ENCODE results near the gene USP47. TPM values are rescaled to one million over a fixed set of nuclear protein-coding genes. Genes with fewer than 3 reads are reported as not detected.

The USP47 gene
- total RNA-seq, 1 donor = 169 TPM

DNA sequence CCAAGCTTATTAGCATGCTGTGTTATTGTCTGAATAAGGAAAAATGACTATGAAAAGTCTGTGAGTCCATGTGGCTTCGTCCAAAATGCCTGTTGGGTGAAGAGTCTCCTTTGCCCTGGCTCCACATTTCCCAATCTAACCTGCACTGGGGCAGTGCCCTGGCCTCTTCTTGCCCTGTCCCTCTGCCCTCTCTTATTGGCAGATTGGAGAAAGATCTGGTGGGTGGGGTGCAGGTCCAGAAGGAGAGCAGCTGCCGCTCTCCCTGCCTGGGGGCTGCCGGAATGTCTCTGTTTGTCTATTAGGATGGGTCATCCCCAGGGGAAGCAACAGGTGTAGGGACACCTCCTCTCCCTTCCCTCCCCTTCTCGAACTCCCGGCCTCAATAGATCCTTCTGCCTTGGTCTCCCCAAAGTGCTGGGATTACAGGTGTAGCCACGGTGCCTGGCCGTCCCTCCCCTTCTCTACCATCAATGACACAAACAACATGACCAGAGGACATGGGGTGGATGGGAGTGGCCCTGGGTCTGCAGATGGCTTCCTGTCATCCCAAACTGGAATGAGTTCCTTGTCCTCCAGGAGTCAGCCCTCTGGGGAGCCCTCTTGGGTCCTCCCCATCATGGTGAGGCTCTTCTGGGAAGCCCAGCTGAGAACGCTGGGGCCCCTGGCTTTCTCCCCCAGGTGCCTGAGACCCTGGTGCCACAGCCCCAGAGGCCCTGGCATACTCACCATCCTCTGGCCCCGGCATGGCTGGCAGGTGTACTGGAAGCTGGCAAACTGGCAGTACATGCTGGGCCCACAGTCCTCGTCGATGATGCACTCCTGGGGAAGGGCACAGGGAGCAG, 126.1 kb downstream of the USP47 start:
- no peaks in the 10 kb centered on the region for H3K9me3 ChIP-seq (ENCODE audit: low read depth, low read length)
- H3K27me3 ChIP-seq (ENCODE audit: insufficient read depth, low read length) = no peaks in the 10 kb centered on the region
- no peaks in the 10 kb centered on the region for H3K4me1 ChIP-seq (ENCODE audit: insufficient read depth, low read length)
- no peak overlapping the region for H3K4me3 ChIP-seq (ENCODE audit: low read length)

DNA sequence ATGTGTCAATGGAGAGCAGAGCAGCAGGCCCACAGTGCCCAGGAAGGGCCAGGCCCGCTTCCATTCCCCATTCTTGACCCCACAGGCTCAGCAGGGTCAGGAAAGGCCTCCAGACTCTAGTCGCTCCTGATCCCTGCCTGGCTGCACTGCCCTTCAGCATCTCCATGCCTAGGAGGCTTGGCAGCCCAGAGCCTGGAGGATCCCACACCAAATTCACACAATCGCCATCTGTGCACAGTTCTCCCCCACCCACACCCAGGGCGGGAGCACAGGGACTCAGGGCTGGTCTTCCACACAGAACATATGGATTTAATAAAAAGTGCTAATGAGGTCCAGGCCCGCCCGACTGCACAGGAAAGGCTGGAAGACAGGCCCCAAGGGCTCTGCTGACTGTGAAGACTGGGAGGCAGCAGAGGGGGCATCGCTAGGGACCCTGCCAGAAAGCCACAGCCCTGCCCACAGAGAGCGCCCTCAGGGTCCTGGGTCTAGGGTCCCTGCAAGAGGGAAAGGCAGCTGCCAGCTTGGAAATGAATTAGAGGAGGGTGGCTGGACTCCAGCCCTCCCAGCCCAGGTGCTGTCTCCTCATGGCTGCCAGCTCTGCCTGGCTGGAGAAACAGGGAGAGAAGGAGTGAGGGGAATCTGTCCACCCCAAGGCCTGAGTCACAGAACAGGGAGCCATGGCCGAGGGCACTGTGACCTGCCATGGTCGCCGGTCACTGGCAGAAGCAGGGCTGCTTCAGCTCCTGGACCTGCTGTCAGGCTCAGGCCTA, 126.9 kb downstream of the USP47 start:
- Histone ChIP-seq H3K4me1 (ENCODE audit: insufficient read depth, low read length) (no peaks in the 10 kb centered on the region), H3K4me3 (ENCODE audit: low read length) (no peak overlapping the region), H3K27me3 (ENCODE audit: insufficient read depth, low read length) (no peaks in the 10 kb centered on the region), H3K9me3 (ENCODE audit: low read depth, low read length) (no peaks in the 10 kb centered on the region)

DNA sequence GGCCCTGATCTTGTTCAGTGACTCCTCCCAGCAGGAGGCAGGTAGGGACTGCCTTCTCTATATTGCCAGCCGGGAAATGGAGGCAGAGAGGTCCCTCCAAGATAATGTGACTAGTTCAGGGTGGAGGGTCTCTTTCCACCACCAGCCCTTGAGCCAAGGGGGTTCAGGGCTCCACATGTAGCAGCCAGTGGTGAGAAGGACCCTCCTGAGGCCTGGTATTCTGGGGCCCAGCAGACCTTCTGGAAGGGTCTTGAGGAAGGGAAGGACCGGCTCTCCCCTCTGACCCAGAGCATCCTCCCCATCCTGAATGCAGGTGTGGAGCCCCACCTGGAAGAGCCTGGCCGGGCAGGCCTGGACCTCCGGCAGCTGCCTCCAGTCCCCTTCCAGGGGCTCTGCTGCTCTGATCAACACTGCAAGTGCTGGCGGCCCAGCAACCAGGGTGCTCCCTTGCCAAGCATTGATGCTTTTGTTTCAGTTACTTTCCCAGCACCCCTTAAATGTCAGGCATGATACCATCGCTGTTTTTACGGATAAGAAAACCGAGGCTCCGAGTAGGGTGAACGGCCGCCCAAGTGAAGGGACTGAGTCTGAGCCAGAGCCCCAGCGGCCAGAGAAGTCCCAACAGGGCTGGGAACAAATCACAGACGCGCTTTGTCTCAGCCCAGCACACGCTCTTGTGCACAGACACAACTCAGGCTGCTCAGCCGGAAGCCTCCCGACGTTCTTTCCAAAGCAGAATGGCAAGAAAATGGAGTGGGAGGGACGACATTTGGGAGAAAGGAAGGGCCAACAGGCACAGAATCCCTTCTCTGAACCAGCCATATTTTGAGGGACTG, 127.8 kb downstream of the USP47 start:
- H3K4me1 ChIP-seq (ENCODE audit: insufficient read depth, low read length) = no peaks in the 10 kb centered on the region
- no peaks in the 10 kb centered on the region for H3K9me3 ChIP-seq (ENCODE audit: low read depth, low read length)
- H3K4me3 ChIP-seq (ENCODE audit: low read length) = no peak overlapping the region
- no peaks in the 10 kb centered on the region for H3K27me3 ChIP-seq (ENCODE audit: insufficient read depth, low read length)

DNA sequence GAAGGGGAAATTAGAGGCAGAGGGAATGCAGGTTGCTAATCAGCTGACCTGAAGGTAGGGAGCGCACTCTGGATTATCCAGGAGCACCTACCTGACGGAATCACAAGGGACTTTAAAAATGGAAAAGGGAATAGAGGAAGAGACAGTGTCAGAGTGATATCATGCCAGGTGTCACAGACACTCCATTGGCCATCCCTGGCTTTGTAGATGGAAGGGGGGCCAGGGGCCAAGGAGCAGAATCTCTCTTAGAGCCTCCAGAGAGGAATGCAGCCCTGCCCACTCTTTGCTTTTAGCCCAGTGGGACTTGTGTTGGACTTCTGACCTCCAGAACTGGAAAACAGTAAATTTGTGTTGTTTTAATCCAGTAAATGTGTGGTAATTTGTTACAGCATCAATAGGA, 128.8 kb downstream of the USP47 start:
- no peaks in the 10 kb centered on the region for H3K4me1 ChIP-seq (ENCODE audit: insufficient read depth, low read length)
- H3K9me3 ChIP-seq (ENCODE audit: low read depth, low read length) = no peaks in the 10 kb centered on the region
- no peak overlapping the region for H3K4me3 ChIP-seq (ENCODE audit: low read length)
- no peaks in the 10 kb centered on the region for H3K27me3 ChIP-seq (ENCODE audit: insufficient read depth, low read length)

DNA sequence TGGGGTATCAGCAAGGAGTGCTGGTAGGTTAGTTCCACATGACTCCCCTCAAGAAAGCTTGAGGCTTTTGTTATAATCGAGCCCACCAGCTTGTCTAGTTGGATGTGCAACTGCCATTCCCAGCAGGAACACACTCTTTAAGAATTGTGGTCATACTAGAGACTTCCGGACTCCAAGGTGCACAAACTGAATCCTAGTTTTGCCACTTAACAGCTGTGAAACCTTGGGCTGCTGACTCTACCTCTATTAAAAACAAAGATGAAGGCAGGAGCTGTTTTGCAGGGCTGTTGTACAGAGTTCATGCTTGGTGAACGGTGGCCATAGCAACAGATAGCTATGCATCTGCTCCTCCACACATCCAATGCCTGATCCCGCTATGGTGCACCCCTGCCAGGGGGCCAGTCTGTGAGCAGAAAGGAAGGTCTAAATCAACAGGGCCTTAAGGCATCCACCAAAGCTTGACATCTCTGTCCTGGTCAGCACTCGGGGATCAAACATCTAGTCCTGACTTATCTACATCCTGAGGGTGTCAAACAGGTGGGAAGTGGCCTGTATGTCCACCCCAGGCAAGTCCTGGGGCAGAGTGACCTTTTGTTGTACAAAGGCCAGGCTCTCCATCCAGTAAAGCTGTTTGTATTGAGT, 130.3 kb downstream of the USP47 start:
- no peaks in the 10 kb centered on the region for H3K27me3 ChIP-seq (ENCODE audit: insufficient read depth, low read length)
- no peaks in the 10 kb centered on the region for H3K4me1 ChIP-seq (ENCODE audit: insufficient read depth, low read length)
- no peak overlapping the region for H3K4me3 ChIP-seq (ENCODE audit: low read length)
- no peaks in the 10 kb centered on the region for H3K9me3 ChIP-seq (ENCODE audit: low read depth, low read length)

DNA sequence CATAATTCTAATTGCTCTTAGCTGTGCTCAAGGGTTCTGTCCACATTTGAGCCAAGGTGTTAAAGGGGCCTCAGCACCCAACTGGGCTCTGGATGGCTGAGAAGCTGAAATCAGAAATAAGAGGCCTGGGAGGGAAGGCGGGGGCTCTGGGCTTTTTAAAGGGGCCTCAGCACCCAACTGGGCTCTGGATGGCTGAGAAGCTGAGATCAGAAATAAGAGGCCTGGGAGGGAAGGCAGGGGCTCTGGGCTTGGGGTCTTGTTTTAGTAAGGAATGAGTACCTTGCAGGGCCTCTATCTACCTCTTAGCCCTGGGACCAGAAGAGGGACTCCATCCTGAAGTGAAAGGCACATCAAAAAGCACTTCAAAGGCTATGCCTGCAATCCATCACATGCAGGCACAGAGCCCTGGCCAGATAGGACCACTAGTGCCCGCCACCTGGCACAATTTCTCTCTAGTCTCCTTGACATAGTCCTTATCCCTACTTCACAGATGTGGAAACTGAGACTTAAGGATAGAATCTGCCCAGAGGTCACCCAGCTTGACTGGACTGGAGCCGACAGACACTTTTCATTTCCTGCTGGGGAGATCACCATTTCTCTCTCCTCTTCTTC, 131.1 kb downstream of the USP47 start:
- Histone ChIP-seq H3K4me1 (ENCODE audit: insufficient read depth, low read length) (no peaks in the 10 kb centered on the region), H3K9me3 (ENCODE audit: low read depth, low read length) (no peaks in the 10 kb centered on the region), H3K27me3 (ENCODE audit: insufficient read depth, low read length) (no peaks in the 10 kb centered on the region), H3K4me3 (ENCODE audit: low read length) (no peak overlapping the region)

DNA sequence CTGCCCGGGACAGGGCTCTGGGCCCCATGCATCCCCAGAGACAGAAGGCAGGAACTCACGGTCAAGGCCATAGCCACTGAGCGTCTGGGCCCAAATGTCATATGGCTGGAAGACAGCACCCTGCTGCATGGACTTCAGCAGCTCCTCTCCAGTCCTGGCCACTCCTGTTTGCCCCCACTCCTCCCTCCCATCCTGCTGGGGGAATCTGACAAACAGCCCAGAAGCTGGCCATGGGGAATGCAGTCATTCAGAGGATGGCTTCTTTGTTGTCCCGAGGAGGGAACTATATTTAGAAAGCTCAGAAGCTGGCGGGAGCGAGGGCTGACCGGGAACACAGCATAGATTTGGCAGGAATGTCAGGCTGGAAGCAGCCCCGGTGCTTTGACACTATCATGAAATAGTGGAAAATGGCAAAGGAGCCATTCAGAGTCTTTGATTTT, 131.6 kb downstream of the USP47 start:
- no peak overlapping the region for H3K4me3 ChIP-seq (ENCODE audit: low read length)
- H3K4me1 ChIP-seq (ENCODE audit: insufficient read depth, low read length) = no peaks in the 10 kb centered on the region
- H3K9me3 ChIP-seq (ENCODE audit: low read depth, low read length) = no peaks in the 10 kb centered on the region
- H3K27me3 ChIP-seq (ENCODE audit: insufficient read depth, low read length) = no peaks in the 10 kb centered on the region

DNA sequence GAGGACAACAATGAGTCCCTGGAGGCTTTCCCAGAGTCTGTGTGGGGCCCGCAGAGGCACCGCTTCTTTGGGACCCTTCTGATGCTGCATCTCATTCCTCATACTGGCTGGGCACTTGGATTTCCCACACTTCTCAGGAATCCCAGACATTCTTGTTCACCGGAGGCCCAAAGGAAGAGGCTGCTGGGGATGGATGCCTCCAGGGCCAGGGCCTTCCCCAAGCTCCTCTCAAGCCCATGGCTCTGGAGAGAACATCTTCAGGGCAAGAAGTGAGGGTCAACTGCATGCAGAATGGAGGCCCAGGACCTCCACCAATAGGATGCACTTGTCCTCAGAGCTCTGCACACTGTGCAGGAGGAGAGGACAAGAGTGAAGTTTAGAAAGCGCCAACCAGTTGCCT, 132.1 kb downstream of the USP47 start:
- H3K4me3 ChIP-seq (ENCODE audit: low read length) = no peak overlapping the region
- no peaks in the 10 kb centered on the region for H3K27me3 ChIP-seq (ENCODE audit: insufficient read depth, low read length)
- H3K4me1 ChIP-seq (ENCODE audit: insufficient read depth, low read length) = no peaks in the 10 kb centered on the region
- no peaks in the 10 kb centered on the region for H3K9me3 ChIP-seq (ENCODE audit: low read depth, low read length)

DNA sequence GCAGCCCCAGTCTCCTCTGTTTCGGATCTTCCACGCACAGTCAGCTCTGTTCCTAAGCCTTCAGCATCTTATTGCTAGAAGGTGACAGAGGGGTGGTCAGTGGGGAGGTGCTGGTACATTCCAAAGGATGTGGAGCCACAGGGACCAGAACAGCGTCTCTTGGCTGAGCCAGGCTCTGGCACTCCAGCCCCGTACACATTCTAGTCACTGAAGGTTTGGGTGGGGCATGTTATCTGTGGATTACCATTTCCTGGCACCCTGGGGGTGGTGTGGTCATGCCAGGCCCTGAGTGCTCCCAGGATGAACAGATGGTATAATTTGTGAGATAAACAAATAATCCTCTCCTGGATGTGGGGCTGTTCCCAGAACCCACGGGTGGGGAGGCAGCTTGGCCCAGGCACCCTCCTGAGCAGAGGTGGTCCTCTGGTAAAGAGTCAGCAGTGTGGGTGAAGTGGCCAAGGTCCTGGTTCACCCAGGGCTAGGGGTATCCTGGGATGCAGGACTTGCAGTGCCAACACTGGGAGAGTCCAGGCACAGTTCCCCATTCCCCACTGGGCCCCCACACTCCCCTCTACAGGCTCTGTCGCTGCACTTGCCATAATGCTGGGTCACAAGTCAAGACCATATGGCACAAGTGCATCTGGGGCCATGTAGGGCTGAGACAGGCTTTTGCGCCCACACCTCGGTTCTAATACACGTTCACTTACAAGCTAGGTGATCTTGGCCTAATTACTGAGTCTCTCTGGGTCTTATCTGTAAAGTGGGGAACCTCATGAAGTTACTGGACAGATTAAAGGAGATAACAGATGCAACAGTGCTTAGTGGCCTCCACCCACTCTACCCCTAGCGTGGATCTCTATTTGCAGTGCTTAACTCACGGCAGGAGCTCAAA, 133.7 kb downstream of the USP47 start:
- Histone ChIP-seq H3K4me1 (ENCODE audit: insufficient read depth, low read length) (no peaks in the 10 kb centered on the region), H3K27me3 (ENCODE audit: insufficient read depth, low read length) (no peaks in the 10 kb centered on the region), H3K9me3 (ENCODE audit: low read depth, low read length) (no peaks in the 10 kb centered on the region), H3K4me3 (ENCODE audit: low read length) (no peak overlapping the region)

DNA sequence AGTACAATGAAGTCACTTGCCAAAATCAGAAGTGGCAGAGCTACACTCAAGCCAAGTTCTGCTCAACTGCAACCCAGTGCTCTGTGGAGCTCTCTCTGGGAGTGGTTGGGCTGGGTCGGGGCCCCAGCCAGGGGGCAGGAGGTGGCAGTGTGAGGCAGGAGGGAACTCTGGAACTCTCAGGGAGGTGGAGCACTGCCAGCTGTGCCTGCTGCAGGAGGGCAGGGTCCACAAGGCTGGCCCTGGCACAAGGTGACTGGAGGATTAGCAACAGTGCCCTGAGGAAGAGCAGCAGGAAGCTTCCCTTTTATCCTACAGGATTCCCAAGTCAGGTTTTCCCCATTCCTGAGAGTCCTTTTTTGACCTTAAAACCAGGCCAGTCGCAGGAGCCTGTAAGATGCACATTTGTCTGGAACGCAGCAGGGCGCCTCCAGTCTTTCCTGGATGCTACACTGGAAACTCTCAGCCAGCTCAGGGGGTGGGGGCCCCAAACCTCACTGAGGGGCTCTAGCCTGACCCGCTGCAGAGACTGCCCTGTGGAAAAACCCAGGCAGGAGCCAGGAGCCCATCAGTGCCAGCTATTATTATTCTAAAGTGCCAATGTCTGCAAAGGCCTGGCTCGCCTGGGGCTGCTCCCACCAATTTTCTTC, 134.8 kb downstream of the USP47 start:
- no peaks in the 10 kb centered on the region for H3K27me3 ChIP-seq (ENCODE audit: insufficient read depth, low read length)
- no peak overlapping the region for H3K4me3 ChIP-seq (ENCODE audit: low read length)
- H3K9me3 ChIP-seq (ENCODE audit: low read depth, low read length) = no peaks in the 10 kb centered on the region
- no peaks in the 10 kb centered on the region for H3K4me1 ChIP-seq (ENCODE audit: insufficient read depth, low read length)

DNA sequence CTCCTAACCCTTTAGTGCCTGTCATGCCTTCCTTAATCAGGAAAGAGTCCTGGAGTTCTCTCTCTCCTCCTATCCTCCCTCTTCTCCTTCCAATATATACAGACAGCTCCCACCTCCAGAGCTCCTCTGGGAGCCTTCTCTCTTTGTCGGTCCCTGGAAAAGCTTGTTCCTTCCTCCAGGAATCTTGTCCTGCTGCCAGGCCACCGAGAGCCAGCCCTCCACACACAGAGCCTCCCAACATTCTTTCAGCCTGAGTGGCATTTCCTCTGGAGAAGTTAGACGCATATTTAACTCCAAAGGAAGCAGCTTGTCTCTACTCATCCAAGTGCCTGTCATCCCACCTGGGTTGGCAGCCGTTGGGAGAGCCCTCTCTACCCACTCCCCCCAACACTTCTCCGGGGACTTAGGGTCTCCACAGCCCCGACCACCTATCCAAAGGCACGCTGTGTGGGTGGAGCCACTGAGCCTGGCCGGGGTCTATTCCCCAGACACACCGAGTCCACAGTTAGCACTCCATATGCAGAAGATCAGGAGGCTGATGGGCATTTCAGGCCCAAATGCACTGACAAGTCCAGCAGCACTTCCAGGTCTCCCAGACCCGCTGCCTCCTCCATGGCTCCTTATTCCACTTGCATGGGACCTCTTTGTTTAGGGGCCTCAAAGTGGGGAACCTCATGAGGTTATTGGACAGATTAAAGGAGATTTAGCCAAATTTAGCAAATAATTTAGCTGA, 135.6 kb downstream of the USP47 start:
- Histone ChIP-seq H3K4me1 (ENCODE audit: insufficient read depth, low read length) (no peaks in the 10 kb centered on the region), H3K9me3 (ENCODE audit: low read depth, low read length) (no peaks in the 10 kb centered on the region), H3K27me3 (ENCODE audit: insufficient read depth, low read length) (no peaks in the 10 kb centered on the region), H3K4me3 (ENCODE audit: low read length) (no peak overlapping the region)

DNA sequence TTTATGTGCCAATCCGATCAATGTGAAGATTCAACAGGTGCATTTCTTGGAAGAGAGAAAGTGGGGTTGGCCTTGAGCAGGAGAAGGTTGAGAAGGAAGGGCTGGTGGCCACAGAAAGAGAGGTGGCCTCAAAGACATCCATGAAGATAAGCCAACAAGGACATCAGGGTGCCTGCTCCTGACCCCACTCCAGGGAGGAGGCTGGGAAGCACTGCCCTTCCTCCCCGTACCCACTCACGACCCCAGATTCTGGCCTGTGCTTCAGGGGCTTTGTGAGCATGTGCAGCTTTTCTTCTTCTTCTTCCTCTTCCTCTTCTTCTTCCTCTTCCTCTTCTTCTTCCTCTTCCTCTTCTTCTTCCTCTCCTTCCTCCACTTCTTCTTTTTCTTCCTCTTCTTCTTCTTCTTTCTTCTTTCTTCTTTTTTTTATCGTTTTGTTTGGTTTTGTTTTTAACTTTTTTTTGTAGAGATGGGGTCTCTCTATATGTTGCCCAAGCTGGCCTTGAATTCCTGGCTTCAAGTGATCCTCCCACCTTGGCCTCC, 136.4 kb downstream of the USP47 start:
- Histone ChIP-seq H3K4me3 (ENCODE audit: low read length) (no peak overlapping the region), H3K4me1 (ENCODE audit: insufficient read depth, low read length) (no peaks in the 10 kb centered on the region), H3K27me3 (ENCODE audit: insufficient read depth, low read length) (no peaks in the 10 kb centered on the region), H3K9me3 (ENCODE audit: low read depth, low read length) (no peaks in the 10 kb centered on the region)
